Activated T-helper 9 cell treated with anti-CD3 and anti-CD28 coated beads, Interleukin-2, amount 50 U/mL, for 16 hours (primary cell): Measurements from ENCODE around the gene USP11.
A peak's percentile ranks its signal among the peaks of the same experiment; 100 is the strongest.

Experiments
- DNase-seq: peaks from one replicate; pipeline ENCODE4 v3.0.0-alpha.2; 2020; ENCODE audit warnings: low read depth

Gene USP11

GRCh38 chrX:47224896-47225290 is 7.9 kb upstream of the USP11 start:
- DNase-seq = no peak

GRCh38 chrX:47226071-47226470 is 6.7 kb upstream of the USP11 start:
- DNase-seq = no peak

GRCh38 chrX:47226531-47227333 is 6.1 kb upstream of the USP11 start:
- DNase-seq = no peak

GRCh38 chrX:47227334-47227583 is 5.5 kb upstream of the USP11 start:
- no peak for DNase-seq

- no peak for DNase-seq
Observed at GRCh38 chrX:47228550-47229270, 4.1 kb upstream of the USP11 start.

GRCh38 chrX:47229427-47229826 is 3.4 kb upstream of the USP11 start:
- DNase-seq = no peak

- no peak for DNase-seq
Observed at GRCh38 chrX:47230136-47230868, 2.5 kb upstream of the USP11 start.

GRCh38 chrX:47231167-47231566 is 1.6 kb upstream of the USP11 start:
- DNase-seq = no peak

- DNase-seq = no peak
Observed at GRCh38 chrX:47232197-47232802, 509 bp upstream of the USP11 start.

- DNase-seq = peak; percentile 92
Observed at GRCh38 chrX:47233333-47234113, 714 bp downstream of the USP11 start.

GRCh38 chrX:47234583-47234982 is 1.8 kb downstream of the USP11 start:
- no peak for DNase-seq

GRCh38 chrX:47235691-47236103 is 2.9 kb downstream of the USP11 start:
- DNase-seq = no peak

GRCh38 chrX:47239199-47239598 is 6.4 kb downstream of the USP11 start:
- no peak for DNase-seq

- DNase-seq = no peak
Observed at GRCh38 chrX:47239898-47240545, 7.2 kb downstream of the USP11 start.

- no peak for DNase-seq
Observed at GRCh38 chrX:47240619-47241018, 7.8 kb downstream of the USP11 start.

GRCh38 chrX:47241201-47242011 is 8.6 kb downstream of the USP11 start:
- no peak for DNase-seq

- no peak for DNase-seq
Observed at GRCh38 chrX:47242321-47242720, 9.5 kb downstream of the USP11 start.

- DNase-seq = no peak
Observed at GRCh38 chrX:47243351-47243750, 10.5 kb downstream of the USP11 start.

- DNase-seq = no peak
Observed at GRCh38 chrX:47244676-47245075, 11.9 kb downstream of the USP11 start.

GRCh38 chrX:47245156-47245555 is 12.3 kb downstream of the USP11 start:
- DNase-seq = no peak
